ENCODE results near the gene SLC16A1. TPM values are rescaled to one million over a fixed set of nuclear protein-coding genes. Genes with fewer than 3 reads are reported as not detected.

Gene SLC16A1, protein sequence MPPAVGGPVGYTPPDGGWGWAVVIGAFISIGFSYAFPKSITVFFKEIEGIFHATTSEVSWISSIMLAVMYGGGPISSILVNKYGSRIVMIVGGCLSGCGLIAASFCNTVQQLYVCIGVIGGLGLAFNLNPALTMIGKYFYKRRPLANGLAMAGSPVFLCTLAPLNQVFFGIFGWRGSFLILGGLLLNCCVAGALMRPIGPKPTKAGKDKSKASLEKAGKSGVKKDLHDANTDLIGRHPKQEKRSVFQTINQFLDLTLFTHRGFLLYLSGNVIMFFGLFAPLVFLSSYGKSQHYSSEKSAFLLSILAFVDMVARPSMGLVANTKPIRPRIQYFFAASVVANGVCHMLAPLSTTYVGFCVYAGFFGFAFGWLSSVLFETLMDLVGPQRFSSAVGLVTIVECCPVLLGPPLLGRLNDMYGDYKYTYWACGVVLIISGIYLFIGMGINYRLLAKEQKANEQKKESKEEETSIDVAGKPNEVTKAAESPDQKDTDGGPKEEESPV
- polyA plus RNA-seq (2013, experiment 1 of 2) = 78.4 TPM
- 80.4 TPM for polyA plus RNA-seq (2013, experiment 2 of 2)

DNA sequence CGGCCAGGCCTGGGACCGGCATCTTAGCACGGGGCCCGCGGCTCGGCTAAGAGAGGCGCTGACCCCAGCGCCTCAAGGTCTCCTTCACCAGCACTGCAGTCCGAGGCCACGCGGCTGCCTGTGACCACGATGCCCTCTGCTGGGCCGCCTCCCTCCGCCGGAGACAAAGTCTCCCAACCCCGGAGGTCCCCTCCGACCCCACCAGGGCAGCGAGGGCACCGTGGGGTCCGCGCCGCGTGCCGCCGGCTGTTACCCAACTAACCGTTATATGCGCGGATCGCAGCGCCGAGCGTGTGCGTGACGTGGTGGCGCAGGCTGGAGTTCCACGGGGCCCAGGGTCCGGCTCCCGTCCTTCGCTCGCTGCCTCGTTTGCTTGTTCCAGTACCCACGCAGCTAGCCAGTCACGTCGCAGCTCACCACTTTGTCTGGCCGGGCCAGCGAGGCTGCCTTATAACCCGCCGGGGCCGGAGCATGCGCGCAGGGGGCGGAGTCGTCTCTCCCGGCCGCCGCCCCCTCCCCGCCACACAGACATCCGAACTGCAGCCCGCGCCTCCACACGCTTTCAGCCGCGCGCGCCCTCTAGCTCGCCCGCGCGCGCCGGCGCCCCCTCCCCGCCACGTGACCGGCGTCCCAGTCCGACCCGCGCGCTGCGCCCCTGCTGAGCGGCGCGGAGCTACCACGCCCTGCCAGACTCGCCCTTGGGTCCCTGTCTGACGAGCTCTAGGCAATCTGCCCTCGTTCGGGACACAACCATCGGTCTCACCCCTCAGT is at the start of gene SLC16A1:
Gene SLC16A1 (minus strand): TSS at position 424 of the 771 bp plus-strand sequence. CDS start 26,888 bp downstream, outside the sequence.
- no CpG with 5 or more reads among the region's 90 CpGs for WGBS, 2 donors (ENCODE audit: extremely low coverage in 2 of 2, insufficient read length in 2 of 2, insufficient replicate concordance in 1 of 2)

DNA sequence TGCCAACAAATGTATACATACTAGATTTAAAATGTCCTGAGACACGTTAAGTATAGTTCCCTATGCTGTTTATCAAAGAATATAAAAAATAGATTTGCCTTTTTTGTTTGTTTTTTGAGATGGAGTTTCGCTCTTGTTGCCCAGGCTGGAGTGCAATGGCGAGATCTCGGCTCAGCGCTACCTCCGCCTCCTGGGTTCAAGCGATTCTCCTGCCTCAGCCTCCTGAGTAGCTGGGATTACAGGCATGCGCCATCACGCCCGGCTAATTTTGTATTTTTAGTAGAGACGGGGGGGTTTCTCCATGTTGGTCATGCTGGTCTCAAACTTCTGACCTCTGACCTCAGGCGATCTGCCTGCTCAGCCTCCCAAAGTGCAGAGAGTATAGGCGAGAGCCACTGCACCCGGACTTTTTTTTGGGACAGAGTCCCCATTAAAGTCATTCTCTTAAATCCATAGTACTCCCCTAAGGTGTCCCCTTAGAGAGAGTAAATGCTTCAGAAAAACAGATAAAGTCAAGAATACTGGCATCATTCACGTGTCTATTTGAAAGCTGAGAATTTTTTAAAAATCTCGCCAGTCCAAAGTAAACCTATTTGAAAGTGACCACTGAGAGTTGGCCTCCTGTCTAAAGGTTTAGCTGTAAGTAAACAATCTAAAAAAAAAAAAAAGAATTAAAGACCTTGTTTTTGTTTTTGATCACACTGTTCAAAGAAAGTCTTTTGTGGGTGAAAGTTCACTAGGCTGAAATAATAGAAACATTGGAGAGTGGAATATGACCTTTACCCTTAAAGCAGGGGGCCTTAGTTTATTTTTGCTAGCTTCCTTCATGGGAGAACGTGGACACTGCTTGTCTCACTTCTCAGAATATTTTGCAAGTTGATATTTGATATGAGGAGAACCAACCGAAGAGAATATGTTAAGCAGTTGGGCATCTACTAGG is 48.0 kb upstream of the SLC16A1 start:
- H3K4me1 ChIP-seq (ENCODE audit: control insufficient read depth in 2 of 2, insufficient read depth in 1 of 2, low read depth in 1 of 2, low read length in 2 of 2) = no peaks in the 10 kb centered on the region
- H3K36me3 ChIP-seq (replicated peaks in 1 of 2; ENCODE audit: control insufficient read depth in 2 of 2, insufficient read depth in 2 of 2, low read length in 2 of 2) = peaks cover 1 to 24% of the 10 kb centered on the region in 2 donors
- DNase-seq (ENCODE audit: low spot score) = no peak
- no peak overlapping the region for H2AK5ac ChIP-seq (ENCODE audit: low read depth, low read length)
- no peak overlapping the region for H2AFZ ChIP-seq (ENCODE audit: low read length)
- H3K9ac ChIP-seq (ENCODE audit: low read depth, low read length, poor library complexity) = no peak overlapping the region
- H3K79me1 ChIP-seq (ENCODE audit: low read depth, low read length) = no peaks in the 10 kb centered on the region
- no peak overlapping the region for H2BK12ac ChIP-seq (ENCODE audit: low read length)
- no peak overlapping the region for H2BK5ac ChIP-seq (ENCODE audit: low read length)
- H4K8ac ChIP-seq (ENCODE audit: low read depth, low read length) = no peak overlapping the region
- no peak overlapping the region for H4K91ac ChIP-seq (ENCODE audit: low read depth, low read length, poor library complexity)
- no peak overlapping the region for H3K4me3 ChIP-seq (ENCODE audit: low read length in 2 of 2)
- no peaks in the 10 kb centered on the region for H3K27me3 ChIP-seq (ENCODE audit: control insufficient read depth in 3 of 3, insufficient read depth in 3 of 3, low read depth in 1 of 3, low read length in 3 of 3)
- no peak overlapping the region for H3K23ac ChIP-seq (ENCODE audit: low read depth, low read length, poor library complexity)
- WGBS, 2 donors (ENCODE audit: extremely low coverage in 2 of 2, insufficient read length in 2 of 2, insufficient replicate concordance in 1 of 2) = no CpG with 5 or more reads among the region's 18 CpGs
- no peak overlapping the region for H3K14ac ChIP-seq (ENCODE audit: low read length)
- no peak overlapping the region for H3K4ac ChIP-seq (ENCODE audit: low read length)
- H3K9me3 ChIP-seq (replicated peaks in 1 of 2; ENCODE audit: control insufficient read depth in 2 of 2, insufficient read depth in 1 of 2, low read depth in 1 of 2, low read length in 2 of 2) = no peaks in the 10 kb centered on the region
- no peak overlapping the region for H2BK15ac ChIP-seq (ENCODE audit: low read length)
- no peak overlapping the region for H3K18ac ChIP-seq (ENCODE audit: low read length)
- H3K4me2 ChIP-seq (ENCODE audit: insufficient read depth, low read length, poor library complexity, severe bottlenecking) = no peak overlapping the region
- H3K27ac ChIP-seq (replicated peaks; ENCODE audit: low read length) = no peak overlapping the region
- H2BK120ac ChIP-seq (ENCODE audit: low read depth, low read length) = no peak overlapping the region

More for the DNA sequence above, at the start of gene SLC16A1:
- H3K4me2 ChIP-seq (ENCODE audit: insufficient read depth, low read length, poor library complexity, severe bottlenecking) = peak within 1 kb of the TSS; percentile 95
- peak within 1 kb of the TSS; percentile 100 for H2BK15ac ChIP-seq (ENCODE audit: low read length)
- no peaks in the 10 kb centered on the region for H3K27me3 ChIP-seq (ENCODE audit: control insufficient read depth in 3 of 3, insufficient read depth in 3 of 3, low read depth in 1 of 3, low read length in 3 of 3)
- peak within 1 kb of the TSS; percentile 96 for H2AFZ ChIP-seq (ENCODE audit: low read length)
- peak within 1 kb of the TSS; percentile 100 for H3K23ac ChIP-seq (ENCODE audit: low read depth, low read length, poor library complexity)
- H3K18ac ChIP-seq (ENCODE audit: low read length) = peak within 1 kb of the TSS; percentile 100
- H2BK120ac ChIP-seq (ENCODE audit: low read depth, low read length) = peak within 1 kb of the TSS; percentile 99
- H4K8ac ChIP-seq (ENCODE audit: low read depth, low read length) = peak within 1 kb of the TSS; percentile 17
- H3K4me1 ChIP-seq (ENCODE audit: control insufficient read depth in 2 of 2, insufficient read depth in 1 of 2, low read depth in 1 of 2, low read length in 2 of 2) = peaks cover 4 to 7% of the 10 kb centered on the region in 2 donors
- H3K14ac ChIP-seq (ENCODE audit: low read length) = peak within 1 kb of the TSS; percentile 100
- peaks cover 3% of the 10 kb centered on the region for H3K79me1 ChIP-seq (ENCODE audit: low read depth, low read length)
- H2BK12ac ChIP-seq (ENCODE audit: low read length) = peak within 1 kb of the TSS; percentile 73
- H3K36me3 ChIP-seq (replicated peaks in 1 of 2; ENCODE audit: control insufficient read depth in 2 of 2, insufficient read depth in 2 of 2, low read length in 2 of 2) = peaks cover 0 to 36% of the 10 kb centered on the region in 2 donors
- peak within 1 kb of the TSS; percentile 97 for H4K91ac ChIP-seq (ENCODE audit: low read depth, low read length, poor library complexity)
- peaks cover 0 to 18% of the 10 kb centered on the region in 2 donors for H3K9me3 ChIP-seq (replicated peaks in 1 of 2; ENCODE audit: control insufficient read depth in 2 of 2, insufficient read depth in 1 of 2, low read depth in 1 of 2, low read length in 2 of 2)
- peak within 1 kb of the TSS; percentile 84 for H3K4ac ChIP-seq (ENCODE audit: low read length)
- peak within 1 kb of the TSS; percentile 100 for H3K9ac ChIP-seq (ENCODE audit: low read depth, low read length, poor library complexity)
- peak within 1 kb of the TSS; percentile 83 for H2BK5ac ChIP-seq (ENCODE audit: low read length)
- peak within 1 kb of the TSS; percentile 88 for H3K27ac ChIP-seq (replicated peaks; ENCODE audit: low read length)
- peak; percentile 88 for DNase-seq (ENCODE audit: low spot score)
- peak within 1 kb of the TSS; percentile 24 for H2AK5ac ChIP-seq (ENCODE audit: low read depth, low read length)
- peak within 1 kb of the TSS; percentile 92 to 98 for H3K4me3 ChIP-seq (ENCODE audit: low read length in 2 of 2)

DNA sequence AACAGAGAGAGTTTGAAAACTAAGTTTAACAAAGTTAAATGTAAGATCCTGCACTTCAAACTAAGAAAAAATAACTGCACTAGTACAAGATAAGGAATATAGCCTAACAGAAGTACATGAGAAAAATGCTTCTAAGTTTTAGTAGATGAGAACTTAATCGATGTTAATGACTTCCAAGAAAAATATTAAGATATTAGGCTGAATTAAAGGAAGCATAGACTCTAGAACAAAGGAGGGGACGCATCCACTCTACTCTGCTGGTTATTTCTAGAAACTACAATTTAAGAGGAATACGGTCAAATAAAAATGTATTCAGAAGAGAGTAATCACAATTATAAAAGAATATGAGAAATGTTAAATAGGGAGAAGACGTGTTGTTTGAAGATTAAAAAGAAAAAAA is 46.3 kb upstream of the SLC16A1 start:
- Histone ChIP-seq H3K4me2 (ENCODE audit: insufficient read depth, low read length, poor library complexity, severe bottlenecking) (no peak overlapping the region), H3K4ac (ENCODE audit: low read length) (no peak overlapping the region), H3K27ac (replicated peaks; ENCODE audit: low read length) (no peak overlapping the region), H3K36me3 (replicated peaks in 1 of 2; ENCODE audit: control insufficient read depth in 2 of 2, insufficient read depth in 2 of 2, low read length in 2 of 2) (peaks cover 1 to 27% of the 10 kb centered on the region in 2 donors), H3K18ac (ENCODE audit: low read length) (no peak overlapping the region), H3K4me1 (ENCODE audit: control insufficient read depth in 2 of 2, insufficient read depth in 1 of 2, low read depth in 1 of 2, low read length in 2 of 2) (no peaks in the 10 kb centered on the region), H2AK5ac (ENCODE audit: low read depth, low read length) (no peak overlapping the region), H3K79me1 (ENCODE audit: low read depth, low read length) (no peaks in the 10 kb centered on the region), H3K9me3 (replicated peaks in 1 of 2; ENCODE audit: control insufficient read depth in 2 of 2, insufficient read depth in 1 of 2, low read depth in 1 of 2, low read length in 2 of 2) (no peaks in the 10 kb centered on the region), H2BK120ac (ENCODE audit: low read depth, low read length) (no peak overlapping the region), H2AFZ (ENCODE audit: low read length) (no peak overlapping the region), H2BK15ac (ENCODE audit: low read length) (no peak overlapping the region), H3K27me3 (ENCODE audit: control insufficient read depth in 3 of 3, insufficient read depth in 3 of 3, low read depth in 1 of 3, low read length in 3 of 3) (no peaks in the 10 kb centered on the region), H2BK5ac (ENCODE audit: low read length) (no peak overlapping the region), H3K4me3 (ENCODE audit: low read length in 2 of 2) (no peak overlapping the region), H3K14ac (ENCODE audit: low read length) (no peak overlapping the region), H3K23ac (ENCODE audit: low read depth, low read length, poor library complexity) (no peak overlapping the region), H3K9ac (ENCODE audit: low read depth, low read length, poor library complexity) (no peak overlapping the region), H2BK12ac (ENCODE audit: low read length) (no peak overlapping the region), H4K91ac (ENCODE audit: low read depth, low read length, poor library complexity) (no peak overlapping the region), H4K8ac (ENCODE audit: low read depth, low read length) (no peak overlapping the region)
- DNase-seq (ENCODE audit: low spot score) = no peak
- 100% methylated on average over 1 to 2 of the region's 4 CpGs for WGBS, 2 donors (ENCODE audit: extremely low coverage in 2 of 2, insufficient read length in 2 of 2, insufficient replicate concordance in 1 of 2)

All from neuronal stem cell (in vitro differentiated cells).